ENCODE measurements around the gene MDM1.

GRCh38 chr12:68326716-68327115 lies 5.4 kb downstream of the MDM1 start:
- TF ChIP-seq MAX (IDR thresholded peaks at IDR 0.05) (no peak), ZNF776 (CRISPR knock-in tag; IDR thresholded peaks at IDR 0.05) (no peak), JUNB (CRISPR knock-in tag; IDR thresholded peaks at IDR 0.05; ENCODE audit: borderline replicate concordance) (no peak), KLF11 (CRISPR knock-in tag; IDR thresholded peaks at IDR 0.05) (no peak), POLR2AphosphoS2 (IDR thresholded peaks at IDR 0.05; ENCODE audit: low read depth, low read length) (no peak), ZSCAN9 (CRISPR knock-in tag; IDR thresholded peaks at IDR 0.05; ENCODE audit: borderline replicate concordance) (no peak), NCOA1 (CRISPR knock-in tag; IDR thresholded peaks at IDR 0.05) (no peak), ATF2 (CRISPR knock-in tag; IDR thresholded peaks at IDR 0.05) (no peak), ZBTB33 (CRISPR knock-in tag; IDR thresholded peaks at IDR 0.05) (no peak), ZNF816 (CRISPR knock-in tag; IDR thresholded peaks at IDR 0.05; ENCODE audit: borderline replicate concordance) (no peak), ZFY (CRISPR knock-in tag; IDR thresholded peaks at IDR 0.05) (no peak), NR3C1 (CRISPR knock-in tag; IDR thresholded peaks at IDR 0.05) (no peak), ZNF724P (CRISPR knock-in tag; IDR thresholded peaks at IDR 0.05; ENCODE audit: borderline replicate concordance) (no peak), CTCF (CRISPR knock-in tag; IDR thresholded peaks at IDR 0.05) (no peak)
